ENCODE data around the gene MSTO1.
A peak's percentile ranks its signal among the peaks of the same experiment; 100 is the strongest.

MSTO1 gene

GRCh38 chr1:155645648-155646047, 35.6 kb downstream of the MSTO1 start:
- no peak for DNase-seq (ENCODE audit: low read depth)
- no peak for TF ChIP-seq CTCF (IDR thresholded peaks at IDR 0.05; ENCODE audit: control insufficient read depth, extremely low read depth, insufficient read depth)
- no peak overlapping the region for H3K4me3 ChIP-seq (ENCODE audit: low read depth, low read length)

- H3K4me3 ChIP-seq (ENCODE audit: low read depth, low read length) = no peak overlapping the region
Measured at GRCh38 chr1:155646307-155646706, 36.3 kb downstream of the MSTO1 start.

GRCh38 chr1:155648207-155649147, 38.5 kb downstream of the MSTO1 start:
- H3K4me3 ChIP-seq (ENCODE audit: low read depth, low read length) = no peak overlapping the region
- DNase-seq (ENCODE audit: low read depth) = peak; percentile 74
- peak; percentile 73 for TF ChIP-seq CTCF (IDR thresholded peaks at IDR 0.05; ENCODE audit: control insufficient read depth, extremely low read depth, insufficient read depth)

More at GRCh38 chr1:155646307-155646706, 36.3 kb downstream of the MSTO1 start:
- no peak for TF ChIP-seq CTCF (IDR thresholded peaks at IDR 0.05; ENCODE audit: control insufficient read depth, extremely low read depth, insufficient read depth)
- no peak for DNase-seq (ENCODE audit: low read depth)

GRCh38 chr1:155649676-155650075, 39.7 kb downstream of the MSTO1 start:
- DNase-seq (ENCODE audit: low read depth) = no peak
- H3K4me3 ChIP-seq (ENCODE audit: low read depth, low read length) = no peak overlapping the region
- TF ChIP-seq CTCF (IDR thresholded peaks at IDR 0.05; ENCODE audit: control insufficient read depth, extremely low read depth, insufficient read depth) = no peak

GRCh38 chr1:155650231-155650757, 40.3 kb downstream of the MSTO1 start:
- no peak for DNase-seq (ENCODE audit: low read depth)
- TF ChIP-seq CTCF (IDR thresholded peaks at IDR 0.05; ENCODE audit: control insufficient read depth, extremely low read depth, insufficient read depth) = no peak

GRCh38 chr1:155651861-155652661, 42.0 kb downstream of the MSTO1 start:
- no peak overlapping the region for H3K4me3 ChIP-seq (ENCODE audit: low read depth, low read length)
- no peak for DNase-seq (ENCODE audit: low read depth)
- TF ChIP-seq CTCF (IDR thresholded peaks at IDR 0.05; ENCODE audit: control insufficient read depth, extremely low read depth, insufficient read depth) = no peak

More at GRCh38 chr1:155650231-155650757, 40.3 kb downstream of the MSTO1 start:
- H3K4me3 ChIP-seq (ENCODE audit: low read depth, low read length) = no peak overlapping the region
